Measurements from ENCODE around the gene TRPT1.

GRCh38 chr11:64198511-64198910, 27.5 kb downstream of the TRPT1 start:
- TF ChIP-seq CTCF (IDR thresholded peaks at IDR 0.05; ENCODE audit: insufficient read depth, low read depth, low read length): no peak
- TF ChIP-seq EZH2 (IDR thresholded peaks at IDR 0.05; ENCODE audit: insufficient read depth, low read length): no peak
